Measurements from ENCODE around the gene CCT2. TPM values are rescaled to one million over a fixed set of nuclear protein-coding genes. Genes with fewer than 3 reads are reported as not detected.

Gene CCT2
- total and polyA plus RNA-seq, 2 of the 8 experiments (the other 6 are each of a cell fraction or from before 2014, with no cell fraction given), result 244 to 419 TPM

- no peak overlapping the region for H2BK20ac ChIP-seq (ENCODE audit: low read length)
- H2BK12ac ChIP-seq (ENCODE audit: low read depth, low read length), result no peak overlapping the region
- H2BK120ac ChIP-seq (replicated peaks; ENCODE audit: low read depth, low read length), result no peak overlapping the region
- no peak overlapping the region for H3K4me3 ChIP-seq (ENCODE audit: extremely low read depth in 1 of 4, insufficient read depth in 2 of 4, low read depth in 3 of 4, low read length in 4 of 4)
- H2BK5ac ChIP-seq (ENCODE audit: low read depth, low read length), result no peak overlapping the region
- 0 out of 4 replicates have a peak, but pooled peaks cover 0 to 3% of the 10 kb centered on the region in 2 experiments for H3K79me2 ChIP-seq (ENCODE audit: control insufficient read depth in 1 of 2, insufficient read depth in 2 of 2, low read length in 2 of 2)
- H3K14ac ChIP-seq (ENCODE audit: insufficient read length), result no peak overlapping the region
- no peak overlapping the region for H2AK5ac ChIP-seq (ENCODE audit: low read depth, low read length)
- WGBS, 2 experiments (ENCODE audit: extremely low coverage in 1 of 2, insufficient coverage in 1 of 2, insufficient read length in 1 of 2, insufficient replicate concordance in 2 of 2, low coverage in 1 of 2, low lambda C conversion rate in 2 of 2, missing lambda C conversion rate in 1 of 2), result 80% methylated on average over 8 of the region's 8 CpGs; no CpG with 5 or more reads in 1 of the 2 experiments
- no peak overlapping the region for H3K9ac ChIP-seq (replicated peaks in 1 of 4; ENCODE audit: extremely low read depth in 1 of 4, low read depth in 3 of 4, low read length in 3 of 4)
- H3K36me3 ChIP-seq (ENCODE audit: control insufficient read depth in 2 of 4, insufficient read depth in 4 of 4, low read length in 3 of 4), result no peaks in the 10 kb centered on the region
- H4K20me1 ChIP-seq (replicated peaks in 1 of 2; ENCODE audit: control insufficient read depth in 1 of 2, insufficient read depth in 2 of 2, low read length in 2 of 2), result no peaks in the 10 kb centered on the region
- H3K79me1 ChIP-seq (ENCODE audit: low read depth, low read length), result no peaks in the 10 kb centered on the region
- H3K23me2 ChIP-seq (ENCODE audit: low read depth, low read length), result no peaks in the 10 kb centered on the region
- H4K5ac ChIP-seq (ENCODE audit: insufficient read length, low read depth, low read length), result no peak overlapping the region
- DNase-seq (ENCODE audit: low read depth in 1 of 2, low spot score in 2 of 2) (no peak), FAIRE-seq (no peak)
- no peak overlapping the region for H3K23ac ChIP-seq (ENCODE audit: insufficient read length)
- H3K9me3 ChIP-seq (ENCODE audit: insufficient read depth in 2 of 2, low read depth in 1 of 2, low read length in 1 of 2), result no peaks in the 10 kb centered on the region
- no peak overlapping the region for H3K4ac ChIP-seq (replicated peaks; ENCODE audit: insufficient read length, low read depth, low read length)
- H3K18ac ChIP-seq (ENCODE audit: extremely low read depth, low read length), result no peak overlapping the region
- CTCF ChIA-PET (ENCODE audit: partially characterized antibody), result interaction anchor here (4.0 kb wide), 1 partner anchor 20 kb away, joined by 15 read pairs; no protein-coding TSS in a partner anchor
- no peak overlapping the region for H3K4me2 ChIP-seq (ENCODE audit: insufficient read depth in 1 of 2, low read depth in 2 of 2, low read length in 2 of 2)
- H3K56ac ChIP-seq (replicated peaks; ENCODE audit: insufficient read length, low read depth, low read length), result no peak overlapping the region
- peaks cover 0 to 2% (median 0%) of the 10 kb centered on the region in 4 experiments; a peak in 1 of 7 replicates for H3K4me1 ChIP-seq (replicated peaks in 1 of 4; ENCODE audit: control insufficient read depth in 3 of 4, insufficient read depth in 4 of 4, low read length in 3 of 4)
- H3K27ac ChIP-seq (ENCODE audit: low read depth, low read length), result no peak overlapping the region
- no peak overlapping the region for H4K8ac ChIP-seq (ENCODE audit: extremely low read depth, insufficient read depth, low read length)
- no peak overlapping the region for H4K91ac ChIP-seq (replicated peaks; ENCODE audit: insufficient read length, low read length)
- no peak overlapping the region for H2AFZ ChIP-seq (ENCODE audit: low read length)
- POLR2A ChIA-PET (ENCODE audit: partially characterized antibody), result no interaction called here
- H3K27me3 ChIP-seq (replicated peaks in 1 of 4; ENCODE audit: control insufficient read depth in 3 of 4, extremely low read depth in 1 of 4, insufficient read depth in 3 of 4, low read length in 3 of 4), result no peaks in the 10 kb centered on the region
- no peak overlapping the region for H2BK15ac ChIP-seq (ENCODE audit: low read length)
- TF ChIP-seq BRCA1 (IDR thresholded peaks at IDR 0.05; ENCODE audit: low read depth, low read length), result no peak
- no peak for TF ChIP-seq BCL11A (IDR thresholded peaks at IDR 0.05; ENCODE audit: low read depth in 2 of 2, low read length in 2 of 2)
- no peak for TF ChIP-seq SUZ12 (IDR thresholded peaks at IDR 0.05; ENCODE audit: low read length)
- TF ChIP-seq SIN3A (conservative IDR thresholded peaks at IDR 0.05 in 1 of 2, IDR thresholded peaks at IDR 0.05 in 1 of 2; ENCODE audit: low read depth in 1 of 2, low read length in 2 of 2), result no peak
- TF ChIP-seq RBBP5 (IDR thresholded peaks at IDR 0.05; ENCODE audit: borderline replicate concordance, low read depth, low read length), result no peak
- TF ChIP-seq EP300 (IDR thresholded peaks at IDR 0.05; ENCODE audit: borderline replicate concordance in 1 of 2, low read depth in 2 of 2, low read length in 2 of 2), result no peak
- no peak for TF ChIP-seq ASH2L (IDR thresholded peaks at IDR 0.05; ENCODE audit: low read length)
- TF ChIP-seq NANOG (IDR thresholded peaks at IDR 0.05; ENCODE audit: insufficient read depth, low read depth, low read length, poor library complexity, severe bottlenecking), result no peak
- no peak for TF ChIP-seq SIRT6 (IDR thresholded peaks at IDR 0.05; ENCODE audit: low read length)
- TF ChIP-seq TAF7 (optimal IDR thresholded peaks at IDR 0.05; ENCODE audit: borderline replicate concordance, low read depth, low read length), result no peak
- no peak for TF ChIP-seq SIX5 (IDR thresholded peaks at IDR 0.05; ENCODE audit: low read depth, low read length)
- no peak for TF ChIP-seq E2F6 (IDR thresholded peaks at IDR 0.05)
Measured at GRCh38 chr12:69550569-69551350, 34.5 kb upstream of the CCT2 start.
